ENCODE results near the gene MRPS27.

DNA sequence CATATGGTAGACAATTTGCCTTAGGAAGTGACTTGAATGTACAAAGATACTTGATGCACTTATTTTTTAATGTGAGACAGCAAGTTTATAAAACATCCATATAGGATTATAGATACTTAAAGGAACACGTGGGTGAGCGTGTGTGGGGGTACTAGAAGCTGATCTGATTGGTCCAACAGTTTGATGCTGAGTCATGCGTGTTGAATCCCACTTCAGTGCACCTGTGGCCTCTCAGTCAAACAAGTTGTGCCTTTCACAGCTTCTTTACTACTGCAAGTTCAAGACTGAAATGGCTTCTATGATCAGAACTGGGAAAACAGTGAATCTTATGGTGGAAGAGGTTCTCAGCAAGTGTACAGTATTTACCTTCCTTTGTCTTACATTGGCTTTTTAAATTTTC is 113.9 kb downstream of the MRPS27 start:
- TF ChIP-seq BCLAF1 (IDR thresholded peaks at IDR 0.05; ENCODE audit: borderline replicate concordance in 1 of 2, control insufficient read depth in 1 of 2, low read depth in 2 of 2, low read length in 1 of 2) (no peak), TFAP4 (CRISPR knock-in tag; IDR thresholded peaks at IDR 0.05; ENCODE audit: borderline replicate concordance) (no peak), ETV6 (IDR thresholded peaks at IDR 0.05; ENCODE audit: borderline replicate concordance in 1 of 2, low read depth in 2 of 2, low read length in 1 of 2) (no peak), ETV6 (CRISPR knock-in tag; IDR thresholded peaks at IDR 0.05; ENCODE audit: borderline replicate concordance) (no peak)
- TF ChIP-seq, protein P1, sequence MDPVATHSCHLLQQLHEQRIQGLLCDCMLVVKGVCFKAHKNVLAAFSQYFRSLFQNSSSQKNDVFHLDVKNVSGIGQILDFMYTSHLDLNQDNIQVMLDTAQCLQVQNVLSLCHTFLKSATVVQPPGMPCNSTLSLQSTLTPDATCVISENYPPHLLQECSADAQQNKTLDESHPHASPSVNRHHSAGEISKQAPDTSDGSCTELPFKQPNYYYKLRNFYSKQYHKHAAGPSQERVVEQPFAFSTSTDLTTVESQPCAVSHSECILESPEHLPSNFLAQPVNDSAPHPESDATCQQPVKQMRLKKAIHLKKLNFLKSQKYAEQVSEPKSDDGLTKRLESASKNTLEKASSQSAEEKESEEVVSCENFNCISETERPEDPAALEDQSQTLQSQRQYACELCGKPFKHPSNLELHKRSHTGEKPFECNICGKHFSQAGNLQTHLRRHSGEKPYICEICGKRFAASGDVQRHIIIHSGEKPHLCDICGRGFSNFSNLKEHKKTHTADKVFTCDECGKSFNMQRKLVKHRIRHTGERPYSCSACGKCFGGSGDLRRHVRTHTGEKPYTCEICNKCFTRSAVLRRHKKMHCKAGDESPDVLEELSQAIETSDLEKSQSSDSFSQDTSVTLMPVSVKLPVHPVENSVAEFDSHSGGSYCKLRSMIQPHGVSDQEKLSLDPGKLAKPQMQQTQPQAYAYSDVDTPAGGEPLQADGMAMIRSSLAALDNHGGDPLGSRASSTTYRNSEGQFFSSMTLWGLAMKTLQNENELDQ (CRISPR knock-in tag; IDR thresholded peaks at IDR 0.05; ENCODE audit: borderline replicate concordance) = no peak
- TF ChIP-seq, protein P2, sequence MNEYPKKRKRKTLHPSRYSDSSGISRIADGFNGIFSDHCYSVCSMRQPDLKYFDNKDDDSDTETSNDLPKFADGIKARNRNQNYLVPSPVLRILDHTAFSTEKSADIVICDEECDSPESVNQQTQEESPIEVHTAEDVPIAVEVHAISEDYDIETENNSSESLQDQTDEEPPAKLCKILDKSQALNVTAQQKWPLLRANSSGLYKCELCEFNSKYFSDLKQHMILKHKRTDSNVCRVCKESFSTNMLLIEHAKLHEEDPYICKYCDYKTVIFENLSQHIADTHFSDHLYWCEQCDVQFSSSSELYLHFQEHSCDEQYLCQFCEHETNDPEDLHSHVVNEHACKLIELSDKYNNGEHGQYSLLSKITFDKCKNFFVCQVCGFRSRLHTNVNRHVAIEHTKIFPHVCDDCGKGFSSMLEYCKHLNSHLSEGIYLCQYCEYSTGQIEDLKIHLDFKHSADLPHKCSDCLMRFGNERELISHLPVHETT (CRISPR knock-in tag; conservative IDR thresholded peaks at IDR 0.05 in 1 of 2, IDR thresholded peaks at IDR 0.05 in 1 of 2) = no peak
